Brain microvascular endothelial cell (primary cell): Measurements from ENCODE around the gene ITGA7.

Source experiments
- DNase-seq: peaks from one replicate; pipeline ENCODE4 v3.0.0-alpha.2; 2020
- H3K27ac ChIP-seq: fragments of 250-450 bp; sonication (Bioruptor Pico); 2 replicates; pipeline ENCODE4 v1.5.1; 2020; ENCODE audit warnings: mild to moderate bottlenecking, moderate library complexity
- H3K27me3 ChIP-seq: fragments of 250-450 bp; sonication (Bioruptor Pico); replicated peaks from 2 replicates; pipeline ENCODE4 v1.5.1; 2020; ENCODE audit warnings: mild to moderate bottlenecking
- H3K36me3 ChIP-seq: fragments of 250-450 bp; sonication (Bioruptor Pico); replicated peaks from 2 replicates; pipeline ENCODE4 v1.5.1; 2020; ENCODE audit warnings: mild to moderate bottlenecking
- H3K4me3 ChIP-seq: 2 replicates; pipeline ENCODE4 v1.5.1; 2011; ENCODE audit warnings: low read depth, mild to moderate bottlenecking, control low read depth, low read length, moderate library complexity
- in situ Hi-C: cut with HindIII; loops from 2 replicates; pipeline ENCODE4 v1.10.0; 2017; ENCODE audit warnings: low sequenced_read_pairs, low pct_ligation_motif_present
- TF ChIP-seq, protein P1 (sequence below): IDR thresholded peaks from 2 replicates; pipeline ENCODE4 v1.5.1; 2011; ENCODE audit warnings: low read depth, mild to moderate bottlenecking, moderate library complexity, low read length, control low read depth, inconsistent platforms; ENCODE audit errors: missing control alignments

ITGA7 gene

GRCh38 chr12:55745361-55746173, 37.9 kb upstream of the ITGA7 start:
- in situ Hi-C loops, result no loop called here
- no peak overlapping the region for H3K27ac ChIP-seq
- TF ChIP-seq, protein P1, sequence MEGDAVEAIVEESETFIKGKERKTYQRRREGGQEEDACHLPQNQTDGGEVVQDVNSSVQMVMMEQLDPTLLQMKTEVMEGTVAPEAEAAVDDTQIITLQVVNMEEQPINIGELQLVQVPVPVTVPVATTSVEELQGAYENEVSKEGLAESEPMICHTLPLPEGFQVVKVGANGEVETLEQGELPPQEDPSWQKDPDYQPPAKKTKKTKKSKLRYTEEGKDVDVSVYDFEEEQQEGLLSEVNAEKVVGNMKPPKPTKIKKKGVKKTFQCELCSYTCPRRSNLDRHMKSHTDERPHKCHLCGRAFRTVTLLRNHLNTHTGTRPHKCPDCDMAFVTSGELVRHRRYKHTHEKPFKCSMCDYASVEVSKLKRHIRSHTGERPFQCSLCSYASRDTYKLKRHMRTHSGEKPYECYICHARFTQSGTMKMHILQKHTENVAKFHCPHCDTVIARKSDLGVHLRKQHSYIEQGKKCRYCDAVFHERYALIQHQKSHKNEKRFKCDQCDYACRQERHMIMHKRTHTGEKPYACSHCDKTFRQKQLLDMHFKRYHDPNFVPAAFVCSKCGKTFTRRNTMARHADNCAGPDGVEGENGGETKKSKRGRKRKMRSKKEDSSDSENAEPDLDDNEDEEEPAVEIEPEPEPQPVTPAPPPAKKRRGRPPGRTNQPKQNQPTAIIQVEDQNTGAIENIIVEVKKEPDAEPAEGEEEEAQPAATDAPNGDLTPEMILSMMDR, result no peak
- no peak for DNase-seq
- peaks cover 4% of the 10 kb centered on the region for H3K36me3 ChIP-seq
- H3K4me3 ChIP-seq, result peak overlapping the region; percentile 6
- H3K27me3 ChIP-seq, result no peaks in the 10 kb centered on the region

DNA sequence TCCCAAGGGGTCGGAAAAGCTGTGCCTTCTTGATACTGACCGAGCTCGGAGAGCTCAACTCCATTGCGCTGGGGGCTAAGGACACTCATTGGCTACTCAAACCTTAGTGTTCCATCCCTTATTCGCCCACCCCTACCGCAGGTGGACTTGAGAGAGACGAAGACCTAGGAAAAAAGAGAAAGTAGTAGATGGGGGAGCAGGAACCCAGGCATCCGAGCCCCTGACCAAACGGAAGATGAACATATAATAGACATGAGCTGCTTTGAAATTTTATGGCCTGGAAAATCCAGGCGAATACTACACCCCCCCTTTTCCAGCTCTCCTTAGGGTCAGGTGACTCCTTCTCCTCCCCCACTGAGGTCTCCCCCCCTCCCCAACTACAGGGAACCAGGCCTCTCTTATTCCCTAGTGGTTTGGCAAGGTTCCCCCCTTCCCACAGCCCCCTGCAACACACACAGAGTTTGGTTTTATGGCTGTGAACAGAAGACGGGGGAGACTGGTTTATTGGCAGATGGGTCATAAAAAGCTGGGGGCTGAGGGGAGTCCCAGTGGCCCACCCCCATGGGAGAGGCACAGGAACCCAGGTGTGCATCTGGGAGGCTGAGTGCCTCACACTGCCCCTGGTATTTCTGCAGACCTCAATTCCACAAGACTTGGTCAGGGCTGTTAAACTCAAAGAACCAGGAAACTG, 36.8 kb upstream of the ITGA7 start:
- Histone ChIP-seq H3K4me3 (peak overlapping the region; percentile 72), H3K27me3 (no peaks in the 10 kb centered on the region), H3K27ac (no peak overlapping the region), H3K36me3 (peaks cover 2% of the 10 kb centered on the region)
- DNase-seq, result no peak
- TF ChIP-seq, protein P1, result no peak
- in situ Hi-C loops, result no loop called here

GRCh38 chr12:55743406-55744339, 36.0 kb upstream of the ITGA7 start:
- Histone ChIP-seq H3K27me3 (no peaks in the 10 kb centered on the region), H3K27ac (no peak overlapping the region), H3K36me3 (no peaks in the 10 kb centered on the region), H3K4me3 (peak overlapping the region; percentile 72)
- in situ Hi-C loops, result no loop called here
- TF ChIP-seq, protein P1, result peak; percentile 36
- DNase-seq, result peak; percentile 44

DNA sequence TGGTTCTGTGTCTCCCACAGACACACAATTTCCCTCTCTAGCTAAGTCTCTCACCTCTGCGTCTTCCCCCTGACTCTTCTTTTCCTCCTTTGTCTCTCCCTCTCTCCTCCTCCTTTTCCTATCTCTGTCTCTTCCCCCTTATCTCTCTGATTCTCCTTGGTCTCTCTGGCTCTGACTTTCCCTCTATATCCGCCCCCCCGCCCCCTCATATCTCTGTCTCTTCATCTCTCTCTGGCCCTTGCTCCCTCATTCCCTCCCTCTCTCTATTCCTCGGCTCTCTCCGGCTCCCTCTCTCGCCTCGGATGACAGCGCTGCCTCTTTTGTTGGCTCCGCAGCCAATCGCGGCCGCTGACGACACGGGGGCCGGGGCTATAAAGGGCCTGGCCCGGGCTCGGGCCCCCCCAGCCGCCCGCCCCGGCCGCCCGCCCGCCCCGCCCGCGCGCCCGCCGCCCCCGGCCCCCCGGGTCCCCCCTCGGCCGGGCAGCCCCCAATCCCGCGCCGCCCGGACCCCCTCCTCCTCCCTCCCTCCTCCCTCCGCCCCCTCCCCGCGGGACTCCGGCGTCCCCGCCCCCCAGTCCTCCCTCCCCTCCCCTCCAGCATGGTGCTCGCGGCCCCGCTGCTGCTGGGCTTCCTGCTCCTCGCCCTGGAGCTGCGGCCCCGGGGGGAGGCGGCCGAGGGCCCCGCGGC, 35.2 kb upstream of the ITGA7 start, which contains the start of gene GDF11:
GDF11 (plus strand) TSS at position 404 of the 687 bp plus-strand sequence; CDS start at position 599, 195 bp downstream.
- H3K36me3 ChIP-seq, result no peaks in the 10 kb centered on the region
- H3K27me3 ChIP-seq, result no peaks in the 10 kb centered on the region
- H3K4me3 ChIP-seq, result peak within 1 kb of the TSS; percentile 72
- TF ChIP-seq, protein P1, result no peak
- no peak within 1 kb of the TSS for H3K27ac ChIP-seq
- peak; percentile 53 for DNase-seq
- in situ Hi-C loops, result no loop called here
